HepG2 (cell line): ENCODE data around the gene BPIFB2. TPM values are rescaled to one million over a fixed set of nuclear protein-coding genes. Genes with fewer than 3 reads are reported as not detected.

ENCODE experiments used
- E2F2 ChIP-seq: sonication (generic); formaldehyde crosslinking; IDR thresholded peaks from 2 replicates; pipeline ENCODE4 v1.4.0; 2020; ENCODE audit warnings: missing genetic modification reagents, borderline replicate concordance
- GLI4 ChIP-seq: sonication (generic); formaldehyde crosslinking; IDR thresholded peaks from 2 replicates; pipeline ENCODE4 v1.5.1; 2020; ENCODE audit warnings: missing genetic modification reagents, mild to moderate bottlenecking, moderate library complexity, borderline replicate concordance
- HNRNPK ChIP-seq: fragments of 200-400 bp; formaldehyde crosslinking; IDR thresholded peaks from 2 replicates; pipeline ENCODE4 v1.6.1; 2018; ENCODE audit warnings: low read length, low read depth, moderate library complexity, mild to moderate bottlenecking; ENCODE audit not compliant: poor library complexity, severe bottlenecking
- HOXA9 ChIP-seq: sonication (generic); formaldehyde crosslinking; IDR thresholded peaks from 2 replicates; pipeline ENCODE4 v1.8.1; 2022; ENCODE audit warnings: missing genetic modification reagents, mild to moderate bottlenecking, moderate library complexity, borderline replicate concordance
- SKI ChIP-seq: fragments of 450-650 bp; IDR thresholded peaks from one replicate; pipeline ENCODE4 v1.6.1; 2018; ENCODE audit warnings: mild to moderate bottlenecking; ENCODE audit not compliant: partially characterized antibody
- TAF15 ChIP-seq: fragments of 200-400 bp; formaldehyde crosslinking; IDR thresholded peaks from one replicate; pipeline ENCODE4 v1.6.1; 2018; ENCODE audit warnings: mild to moderate bottlenecking, low read depth, low read length; ENCODE audit not compliant: poor library complexity, severe bottlenecking
- ZNF646 ChIP-seq: sonication (generic); formaldehyde crosslinking; IDR thresholded peaks from 2 replicates; pipeline ENCODE4 v1.9.0; 2021; ENCODE audit warnings: mild to moderate bottlenecking, missing genetic modification reagents
- polyA plus RNA-seq, 8 experiments: library from polyadenylated mRNA; depleted of rRNA in 3 of 8; stranded (reverse) in 7 of 8; unstranded in 1 of 8; fragments of >200 nt; fragmentation: Illumina TruSeq in 4 of 8; extraction: Trizol in 4 of 8; gene quantifications; 2 replicates each; pipeline versions ENCODE4 v1.2.1 to v1.2.3, GENCODE V29; 2011 to 2016; ENCODE audit warnings: low read depth in 4 of 8, missing spikeins in 1 of 8, mixed read lengths in 1 of 8; ENCODE audit not compliant: insufficient read depth in 1 of 8
- total RNA-seq, 5 experiments: library from RNA; depleted of rRNA; stranded (reverse); fragments of >200 nt; fragmentation: Illumina TruSeq; extraction: Trizol; gene quantifications; 2 replicates each; pipeline ENCODE4 v1.2.3, GENCODE V29; 2016; ENCODE audit warnings: low read depth in 1 of 5
- TF ChIP-seq, protein P1 (sequence below): sonication (generic); formaldehyde crosslinking; IDR thresholded peaks from 2 replicates; pipeline ENCODE4 v1.4.0; 2020; ENCODE audit warnings: low read depth, mild to moderate bottlenecking, missing genetic modification reagents
- TF ChIP-seq, protein P2 (sequence below): sonication (generic); formaldehyde crosslinking; IDR thresholded peaks from 2 replicates; pipeline ENCODE4 v1.8.1; 2023; ENCODE audit warnings: mild to moderate bottlenecking, missing genetic modification reagents

BPIFB2 gene
- total and polyA plus RNA-seq, 2 of the 13 experiments (the other 11 are each of a cell fraction or from before 2014, with no cell fraction given), result 54.5 to 902 TPM

DNA sequence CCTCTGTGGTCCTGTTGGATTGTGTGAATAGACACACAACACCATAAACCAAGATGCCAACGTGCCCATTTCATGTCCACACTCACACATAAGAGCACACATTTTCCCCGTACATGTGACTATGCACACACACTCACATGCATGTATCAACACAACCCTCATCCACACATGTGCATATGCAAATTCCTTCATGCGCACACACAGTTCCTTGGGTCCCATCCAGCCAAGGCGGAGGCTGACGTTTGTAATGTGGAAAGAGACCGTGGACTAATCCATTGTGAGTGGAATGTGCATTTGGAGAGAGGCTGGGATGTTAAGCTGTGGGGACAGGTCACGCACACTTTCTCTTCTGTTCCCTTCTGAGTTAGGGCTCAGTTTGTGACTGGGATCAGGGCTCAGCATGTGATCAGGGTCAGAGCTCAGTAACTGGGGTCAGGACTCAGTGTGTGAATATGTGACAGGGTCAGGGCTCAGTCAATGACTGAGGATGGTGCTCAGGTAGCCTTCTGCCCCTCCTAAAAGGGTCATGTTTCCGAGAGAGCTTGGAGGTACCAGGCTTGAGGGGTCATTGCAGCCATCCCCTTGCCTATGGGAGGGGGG is 628 bp upstream of the BPIFB2 start (continued):
- TF ChIP-seq ZNF646 (CRISPR knock-in tag) (peak; percentile 93), TAF15 (no peak), GLI4 (CRISPR knock-in tag) (peak; percentile 91; the same call in 1 of the 2 replicates), E2F2 (CRISPR knock-in tag) (no peak), SKI (no peak), HNRNPK (no peak), HOXA9 (CRISPR knock-in tag) (peak; percentile 91)
- TF ChIP-seq, protein P1, sequence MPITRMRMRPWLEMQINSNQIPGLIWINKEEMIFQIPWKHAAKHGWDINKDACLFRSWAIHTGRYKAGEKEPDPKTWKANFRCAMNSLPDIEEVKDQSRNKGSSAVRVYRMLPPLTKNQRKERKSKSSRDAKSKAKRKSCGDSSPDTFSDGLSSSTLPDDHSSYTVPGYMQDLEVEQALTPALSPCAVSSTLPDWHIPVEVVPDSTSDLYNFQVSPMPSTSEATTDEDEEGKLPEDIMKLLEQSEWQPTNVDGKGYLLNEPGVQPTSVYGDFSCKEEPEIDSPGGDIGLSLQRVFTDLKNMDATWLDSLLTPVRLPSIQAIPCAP (CRISPR knock-in tag), result no peak
- TF ChIP-seq, protein P2, sequence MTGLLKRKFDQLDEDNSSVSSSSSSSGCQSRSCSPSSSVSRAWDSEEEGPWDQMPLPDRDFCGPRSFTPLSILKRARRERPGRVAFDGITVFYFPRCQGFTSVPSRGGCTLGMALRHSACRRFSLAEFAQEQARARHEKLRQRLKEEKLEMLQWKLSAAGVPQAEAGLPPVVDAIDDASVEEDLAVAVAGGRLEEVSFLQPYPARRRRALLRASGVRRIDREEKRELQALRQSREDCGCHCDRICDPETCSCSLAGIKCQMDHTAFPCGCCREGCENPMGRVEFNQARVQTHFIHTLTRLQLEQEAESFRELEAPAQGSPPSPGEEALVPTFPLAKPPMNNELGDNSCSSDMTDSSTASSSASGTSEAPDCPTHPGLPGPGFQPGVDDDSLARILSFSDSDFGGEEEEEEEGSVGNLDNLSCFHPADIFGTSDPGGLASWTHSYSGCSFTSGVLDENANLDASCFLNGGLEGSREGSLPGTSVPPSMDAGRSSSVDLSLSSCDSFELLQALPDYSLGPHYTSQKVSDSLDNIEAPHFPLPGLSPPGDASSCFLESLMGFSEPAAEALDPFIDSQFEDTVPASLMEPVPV, result no peak
